Measurements from ENCODE around the gene SELENOP.
"Not testable (repeated sequence)": the region's sequence is repeated elsewhere in the genome, so short reads cannot be mapped to it uniquely, and the experiment has no call there.

GRCh38 chr5:42816546-42816945 is 4.9 kb upstream of the SELENOP start:
- not testable (repeated sequence) for TF ChIP-seq CTCF (IDR thresholded peaks at IDR 0.05 in 2 of 3, conservative IDR thresholded peaks at IDR 0.05 in 1 of 3; ENCODE audit: borderline replicate concordance in 1 of 3, insufficient read depth in 1 of 3, low read depth in 2 of 3, low read length in 2 of 3); EZH2 (IDR thresholded peaks at IDR 0.05); ATF3 (IDR thresholded peaks at IDR 0.05); POLR2A (IDR thresholded peaks at IDR 0.05; ENCODE audit: borderline replicate concordance, extremely low read depth, insufficient read depth, insufficient read length); POLR2AphosphoS5 (IDR thresholded peaks at IDR 0.05; ENCODE audit: low read depth, low read length); YY1 (IDR thresholded peaks at IDR 0.05; ENCODE audit: extremely low read depth, insufficient replicate concordance, low read depth, low read length)

Measured in HCT116 (cell line).